HG03066 (cell line): Measurements from ENCODE around the gene ZNF599.
"Not testable (repeated sequence)": the region's sequence is repeated elsewhere in the genome, so short reads cannot be mapped to it uniquely, and the experiment has no call there.

Experiments
- ATAC-seq: cut with Tn5 transposase; IDR thresholded peaks from one replicate; pipeline ENCODE4 v1.9.1; 2021; ENCODE audit warnings: low read depth; ENCODE audit not compliant: unreplicated experiment

Gene ZNF599

GRCh38 chr19:34772697-34773554 lies at the start of gene ZNF599:
Gene ZNF599, minus strand, starts transcription at chr19:34773215. Its CDS starts 374 bp downstream, at chr19:34772841.
- ATAC-seq = peak; percentile 94

DNA sequence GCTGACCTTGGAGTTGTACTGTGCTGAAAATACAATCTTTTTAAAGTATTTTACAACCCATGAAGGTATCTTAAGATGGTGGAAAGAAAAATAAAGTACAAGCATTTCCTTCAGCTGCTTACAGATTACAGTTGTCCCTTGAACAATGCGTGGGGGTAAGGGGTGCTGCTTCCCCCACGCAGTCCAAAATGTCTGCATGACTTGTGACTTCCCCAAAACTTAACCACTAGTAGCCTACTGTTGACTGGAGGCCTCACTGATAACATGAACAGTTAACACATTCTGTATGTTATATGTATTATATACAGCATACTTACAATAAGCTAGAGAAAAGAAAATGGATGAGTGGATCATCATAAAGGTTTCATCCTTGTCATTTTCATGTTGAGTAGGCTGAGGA lies 45.3 kb upstream of the ZNF599 start:
- ATAC-seq = no peak

DNA sequence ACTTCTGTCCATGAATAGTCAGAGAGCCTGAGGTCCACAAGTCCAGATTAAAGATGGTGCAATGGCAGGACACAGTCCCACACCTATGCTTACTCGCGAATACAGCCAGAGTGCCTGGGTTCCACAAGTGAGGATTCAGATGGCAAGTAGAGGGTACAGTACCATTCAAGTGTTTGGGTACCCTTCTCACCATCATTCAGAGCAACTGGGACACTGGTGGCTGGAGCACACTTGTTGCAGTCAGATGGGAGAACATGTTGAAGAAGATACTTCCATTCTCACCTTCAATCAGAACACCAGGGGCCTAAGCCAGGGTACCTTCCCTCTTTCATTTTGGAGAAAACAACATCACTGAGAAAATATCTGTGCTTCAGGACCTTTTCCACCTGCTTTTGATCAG lies 43.7 kb upstream of the ZNF599 start:
- ATAC-seq = no peak

DNA sequence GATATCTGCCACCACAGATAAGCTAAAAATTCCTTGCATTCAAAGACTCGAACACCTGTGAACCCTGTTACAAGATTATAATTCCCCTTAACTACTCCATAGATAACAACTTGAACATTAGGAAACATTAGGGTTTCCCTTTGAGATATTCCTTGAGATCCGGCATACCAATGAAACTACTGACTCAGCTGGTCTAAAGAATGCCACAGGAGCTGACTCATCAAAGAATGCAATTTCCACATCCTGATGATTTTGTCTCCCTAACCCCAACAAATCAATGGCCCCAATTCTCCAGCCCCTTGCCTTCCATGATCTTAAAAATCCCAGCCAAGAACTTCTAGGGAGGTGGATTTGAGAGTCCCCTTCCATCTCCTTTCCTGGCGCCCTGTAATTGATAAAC lies 35.6 kb upstream of the ZNF599 start:
- ATAC-seq = no peak

GRCh38 chr19:34806976-34807860 lies 34.2 kb upstream of the ZNF599 start:
- no peak for ATAC-seq

GRCh38 chr19:34804115-34804514 lies 31.1 kb upstream of the ZNF599 start:
- no peak for ATAC-seq

- ATAC-seq = not testable (repeated sequence)
These were observed 23.9 kb upstream of the ZNF599 start for GRCh38 chr19:34796953-34797352.

GRCh38 chr19:34794066-34794960 lies 21.3 kb upstream of the ZNF599 start:
- ATAC-seq = no peak

DNA sequence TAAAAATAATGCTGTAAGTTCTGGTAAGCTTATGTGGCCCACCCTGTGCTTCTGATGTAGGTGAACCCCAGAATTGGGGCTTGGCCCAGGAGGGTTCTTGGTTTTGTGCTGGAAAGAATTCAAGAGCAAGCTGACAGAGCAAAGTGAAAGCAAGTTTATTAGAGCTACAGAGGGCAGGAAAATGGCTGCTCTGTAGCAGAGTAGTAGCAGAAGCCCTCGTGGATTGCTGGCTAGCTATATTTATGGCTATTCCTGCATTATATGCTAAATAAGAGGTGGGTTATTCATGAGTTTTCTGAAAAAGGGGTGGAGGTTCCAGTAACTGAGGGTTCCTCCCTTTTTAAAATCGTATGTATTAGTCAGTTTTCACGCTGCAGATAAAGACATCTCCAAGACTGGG lies 20.6 kb upstream of the ZNF599 start:
- no peak for ATAC-seq

DNA sequence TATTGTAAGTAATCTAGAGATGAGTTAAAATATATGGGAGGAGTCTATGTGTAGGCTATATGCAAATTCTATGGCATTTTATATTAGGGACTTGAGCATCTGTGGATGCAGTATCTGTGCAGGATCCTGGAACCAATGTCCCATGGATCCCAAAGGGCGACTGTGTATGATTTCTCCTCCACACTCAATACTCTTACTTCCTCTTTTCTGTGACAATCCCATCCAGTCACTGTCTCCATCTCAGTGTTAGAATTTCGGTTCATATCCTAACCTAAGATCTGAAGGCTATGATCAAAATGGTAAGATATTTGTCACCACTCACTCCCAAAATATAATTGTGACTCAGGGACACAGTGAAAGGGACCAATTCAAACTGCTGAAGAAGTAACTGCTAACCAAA lies 15.1 kb upstream of the ZNF599 start:
- ATAC-seq = no peak

- no peak for ATAC-seq
These were observed 14.2 kb upstream of the ZNF599 start for GRCh38 chr19:34787059-34787824.

DNA sequence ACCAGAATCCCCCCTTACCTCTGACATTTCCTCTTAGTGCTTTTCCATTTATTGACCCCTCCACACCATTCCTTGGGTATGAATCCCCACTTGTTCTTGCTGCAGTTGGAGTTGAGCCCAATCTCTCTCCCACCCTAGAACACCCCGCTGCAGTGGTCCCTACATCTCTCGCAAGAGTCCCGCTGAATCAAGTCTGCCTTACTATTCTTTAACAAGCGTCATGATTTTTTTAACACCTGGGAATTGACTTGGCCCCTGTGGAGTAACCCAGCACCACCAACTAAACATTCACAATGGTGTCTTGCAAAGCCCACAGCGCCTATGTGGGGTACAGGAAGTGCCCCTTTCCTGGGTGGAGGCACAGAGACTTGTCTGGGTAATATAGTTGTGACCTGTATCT lies 13.2 kb upstream of the ZNF599 start:
- no peak for ATAC-seq

- no peak for ATAC-seq
These were observed 6.6 kb upstream of the ZNF599 start for GRCh38 chr19:34779652-34780051.

- ATAC-seq = no peak
These were observed 5.3 kb upstream of the ZNF599 start for GRCh38 chr19:34778342-34778741.

DNA sequence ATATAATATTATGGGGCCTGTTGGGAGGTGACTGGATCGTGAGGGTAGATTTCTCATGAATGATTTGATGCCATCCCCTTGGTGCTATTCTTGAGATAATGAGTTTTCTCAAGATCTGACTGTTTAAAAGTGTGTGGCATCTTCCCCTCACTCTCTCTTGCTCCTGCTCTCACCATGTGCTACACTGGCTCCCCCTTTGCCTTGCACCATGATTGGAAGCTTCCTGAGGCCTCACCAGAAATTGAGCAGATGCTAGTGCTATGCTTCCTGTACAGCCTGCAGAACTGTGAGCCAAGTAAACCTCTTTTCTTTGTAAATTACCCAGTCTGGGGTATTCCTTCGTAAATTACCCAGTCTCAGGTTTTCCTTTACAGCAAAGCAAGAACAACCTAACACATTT lies 1.8 kb upstream of the ZNF599 start:
- no peak for ATAC-seq

DNA sequence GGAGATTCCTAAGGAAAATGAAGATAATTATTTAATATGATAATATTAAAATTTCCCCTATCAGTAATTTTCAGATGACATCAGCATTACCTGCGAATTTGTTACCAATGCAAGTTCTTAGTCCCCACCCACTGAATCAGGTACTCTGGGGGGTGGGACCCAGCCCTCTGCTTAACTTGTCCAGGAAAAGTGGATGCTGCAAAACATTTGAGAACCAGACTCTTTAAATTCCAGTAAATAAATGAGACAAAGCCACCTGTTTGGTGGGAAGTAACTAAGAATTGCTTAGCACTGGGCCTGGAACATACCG lies 495 bp upstream of the ZNF599 start:
- no peak for ATAC-seq

- no peak for ATAC-seq
These were observed 5.1 kb downstream of the ZNF599 start for GRCh38 chr19:34767951-34768350.

DNA sequence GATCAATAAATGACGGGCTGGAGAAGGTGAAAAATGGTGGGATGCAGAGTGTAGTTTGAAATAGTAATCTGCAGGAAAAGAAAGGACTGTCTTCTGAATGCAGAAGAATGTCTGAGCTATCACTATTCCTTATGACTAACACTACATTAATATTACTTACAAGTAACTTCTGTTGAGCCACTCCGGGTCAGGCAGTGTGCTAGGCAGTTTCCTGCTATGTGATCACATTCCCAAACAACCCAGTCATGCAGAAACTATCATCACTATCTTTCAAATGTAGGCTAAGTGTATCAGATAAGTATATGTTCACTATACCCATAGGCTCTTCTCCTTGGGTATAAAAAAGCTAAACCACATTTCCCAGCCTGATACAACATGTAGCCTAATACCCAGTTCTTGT lies 6.6 kb downstream of the ZNF599 start:
- ATAC-seq = no peak

DNA sequence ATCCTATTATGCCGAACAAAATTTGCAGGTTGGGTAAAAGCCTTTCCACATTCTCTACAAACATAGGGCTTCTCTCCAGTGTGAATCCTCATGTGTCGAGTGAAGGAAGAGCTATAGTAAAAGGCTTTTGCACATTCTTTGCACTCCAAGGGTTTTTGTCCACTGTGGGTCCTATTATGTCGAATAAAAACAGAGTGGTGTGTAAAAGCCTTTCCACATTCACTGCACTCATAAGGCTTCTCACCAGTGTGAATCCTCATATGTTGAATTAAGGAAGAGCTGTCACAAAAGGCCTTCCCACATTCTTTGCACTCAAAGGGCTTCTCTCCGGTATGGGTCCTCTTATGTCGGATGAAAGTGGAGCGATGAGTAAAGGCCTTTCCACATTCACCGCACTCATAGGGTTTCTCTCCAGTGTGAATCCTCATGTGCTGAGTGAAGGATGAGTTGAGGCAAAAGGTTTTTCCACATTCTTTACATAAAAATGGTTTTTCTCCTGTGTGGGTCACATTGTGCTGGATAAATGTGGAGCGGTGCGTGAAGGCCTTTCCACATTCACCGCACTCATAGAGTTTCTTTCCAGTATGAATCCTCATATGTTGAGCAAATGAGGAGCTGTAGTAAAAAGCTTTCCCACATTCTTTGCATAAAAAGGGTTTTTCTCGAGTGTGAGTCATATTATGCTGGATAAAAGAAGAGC lies 13.6 kb downstream of the ZNF599 start:
- no peak for ATAC-seq
